Prostate gland (tissue), 2 donors: Measurements from ENCODE around the gene AP2B1. TPM values are rescaled to one million over a fixed set of nuclear protein-coding genes. Genes with fewer than 3 reads are reported as not detected.

ENCODE experiments used
- DNase-seq: peaks from one replicate; pipeline ENCODE4 v3.0.0-alpha.2; 2019; ENCODE audit warnings: low spot score
- H3K27ac ChIP-seq, 2 donors: fragments of 200-600 bp; sonication (generic); 2 replicates each; pipeline ENCODE4 v1.5.1; 2017 to 2019
- H3K27me3 ChIP-seq: fragments of 200-600 bp; sonication (generic); replicated peaks from 2 replicates; pipeline ENCODE4 v1.5.1; 2019; ENCODE audit not compliant: insufficient read depth
- H3K36me3 ChIP-seq, 2 donors: fragments of 200-600 bp; sonication (generic); 1 replicate in 1 of 2; 2 replicates in 1 of 2; pipeline versions ENCODE4 v1.5.1 to v1.8.1; 2017 to 2019
- H3K4me1 ChIP-seq: fragments of 200-600 bp; sonication (generic); replicated peaks from 2 replicates; pipeline ENCODE4 v1.5.1; 2019
- H3K4me3 ChIP-seq, 2 donors: fragments of 200-600 bp; sonication (generic); 2 replicates each; pipeline ENCODE4 v1.5.1; 2017 to 2019
- H3K9me3 ChIP-seq: fragments of 200-600 bp; sonication (generic); 2 replicates; pipeline ENCODE4 v1.5.1; 2017
- CTCF ChIP-seq, 4 experiments: fragments of 200-600 bp in 2 of 4; fragments of 450-650 bp in 2 of 4; sonication (generic) in 2 of 4; IDR thresholded peaks; 1 replicate in 3 of 4; 2 replicates in 1 of 4; pipeline ENCODE4 v1.5.1; 2016 to 2019; ENCODE audit warnings: antibody characterized with exemption in 4 of 4, mild to moderate bottlenecking in 2 of 4, moderate library complexity in 2 of 4
- POLR2A ChIP-seq: fragments of 450-650 bp; IDR thresholded peaks from one replicate; pipeline ENCODE4 v1.6.1; 2016; ENCODE audit warnings: antibody characterized with exemption, mild to moderate bottlenecking
- POLR2AphosphoS5 ChIP-seq: sonication (generic); formaldehyde crosslinking; IDR thresholded peaks from one replicate; pipeline ENCODE4 v1.6.1; 2017; ENCODE audit warnings: antibody characterized with exemption
- WGBS: methylation state at CpG from one replicate; pipeline ENCODE4 v1.1.5; 2018; 5-methylcytosine and 5-hydroxymethylcytosine counted together
- intact Hi-C: fragments of 100-400 bp; cut with DNase I; formaldehyde crosslinking; loops from one replicate; pipeline ENCODE4 v1.14.2; 2022
- total RNA-seq, 2 donors: library from RNA; depleted of rRNA; stranded (reverse); fragments of >200 nt; gene quantifications; one replicate each; pipeline ENCODE4 v1.1.0, GENCODE V29; 2016

Gene AP2B1
- total RNA-seq, 2 donors from 2014 or later = 66.8 to 92.9 TPM

- H3K4me3 ChIP-seq = no peak overlapping the region
- intact Hi-C loops = no loop called here
- no peaks in the 10 kb centered on the region for H3K36me3 ChIP-seq
- 58% methylated on average over 8 of the region's 8 CpGs for WGBS
- no peaks in the 10 kb centered on the region for H3K27me3 ChIP-seq
- no peaks in the 10 kb centered on the region for H3K9me3 ChIP-seq
- no peak for TF ChIP-seq CTCF (IDR thresholded peaks at IDR 0.05)
- TF ChIP-seq POLR2A = no peak
- TF ChIP-seq POLR2AphosphoS5 = no peak
- H3K4me1 ChIP-seq = no peaks in the 10 kb centered on the region
- DNase-seq = no peak
- H3K27ac ChIP-seq = no peak overlapping the region
Observed at GRCh38 chr17:35548208-35548810, 38.8 kb upstream of the AP2B1 start.

GRCh38 chr17:35548978-35549377 is 38.1 kb upstream of the AP2B1 start:
- TF ChIP-seq CTCF (IDR thresholded peaks at IDR 0.05) = no peak
- TF ChIP-seq POLR2A = no peak
- TF ChIP-seq POLR2AphosphoS5 = no peak
- Histone ChIP-seq H3K36me3 (no peaks in the 10 kb centered on the region), H3K27ac (no peak overlapping the region), H3K4me3 (no peak overlapping the region), H3K27me3 (no peaks in the 10 kb centered on the region), H3K9me3 (no peaks in the 10 kb centered on the region), H3K4me1 (no peaks in the 10 kb centered on the region)
- intact Hi-C loops = no loop called here
- WGBS = 43% methylated on average over 1 of the region's 1 CpG
- DNase-seq = no peak

- H3K36me3 ChIP-seq = no peaks in the 10 kb centered on the region
- 67% methylated on average over 4 of the region's 4 CpGs for WGBS
- TF ChIP-seq POLR2AphosphoS5 (no peak), CTCF (IDR thresholded peaks at IDR 0.05) (no peak), POLR2A (no peak)
- no peaks in the 10 kb centered on the region for H3K27me3 ChIP-seq
- no peaks in the 10 kb centered on the region for H3K4me1 ChIP-seq
- H3K27ac ChIP-seq = no peak overlapping the region
- H3K9me3 ChIP-seq = no peaks in the 10 kb centered on the region
- intact Hi-C loops = no loop called here
- no peak for DNase-seq
- H3K4me3 ChIP-seq = no peak overlapping the region
Observed at GRCh38 chr17:35553310-35553709, 33.8 kb upstream of the AP2B1 start.

- intact Hi-C loops = no loop called here
- Histone ChIP-seq H3K4me3 (no peak overlapping the region), H3K4me1 (no peaks in the 10 kb centered on the region), H3K27ac (no peak overlapping the region), H3K36me3 (no peaks in the 10 kb centered on the region), H3K9me3 (no peaks in the 10 kb centered on the region), H3K27me3 (no peaks in the 10 kb centered on the region)
- no peak for DNase-seq
- no peak for TF ChIP-seq CTCF (IDR thresholded peaks at IDR 0.05)
- TF ChIP-seq POLR2AphosphoS5 = no peak
- no peak for TF ChIP-seq POLR2A
- 75% methylated on average over 5 of the region's 5 CpGs for WGBS
Observed at GRCh38 chr17:35554668-35555067, 32.5 kb upstream of the AP2B1 start.

GRCh38 chr17:35555691-35556090 is 31.4 kb upstream of the AP2B1 start:
- H3K9me3 ChIP-seq = no peaks in the 10 kb centered on the region
- no peaks in the 10 kb centered on the region for H3K27me3 ChIP-seq
- intact Hi-C loops = no loop called here
- no peak for DNase-seq
- no peak for TF ChIP-seq CTCF (IDR thresholded peaks at IDR 0.05)
- TF ChIP-seq POLR2A = no peak
- TF ChIP-seq POLR2AphosphoS5 = no peak
- H3K4me1 ChIP-seq = no peaks in the 10 kb centered on the region
- H3K4me3 ChIP-seq = no peak overlapping the region
- no peaks in the 10 kb centered on the region for H3K36me3 ChIP-seq
- H3K27ac ChIP-seq = no peak overlapping the region
- 81% methylated on average over 5 of the region's 5 CpGs for WGBS
